G401.6 (cell line): ENCODE measurements around the gene DNASE1L2.
"Not testable (repeated sequence)": the region's sequence is repeated elsewhere in the genome, so short reads cannot be mapped to it uniquely, and the experiment has no call there.

Source experiments
- FAIRE-seq: peaks from 2 replicates; lab custom pipeline; 2012; peaks lifted over from hg19 to GRCh38; lab: Jason Lieb, UNC

Gene DNASE1L2

GRCh38 chr16:2240331-2240730 is 4.1 kb downstream of the DNASE1L2 start:
- not testable (repeated sequence) for FAIRE-seq

DNA sequence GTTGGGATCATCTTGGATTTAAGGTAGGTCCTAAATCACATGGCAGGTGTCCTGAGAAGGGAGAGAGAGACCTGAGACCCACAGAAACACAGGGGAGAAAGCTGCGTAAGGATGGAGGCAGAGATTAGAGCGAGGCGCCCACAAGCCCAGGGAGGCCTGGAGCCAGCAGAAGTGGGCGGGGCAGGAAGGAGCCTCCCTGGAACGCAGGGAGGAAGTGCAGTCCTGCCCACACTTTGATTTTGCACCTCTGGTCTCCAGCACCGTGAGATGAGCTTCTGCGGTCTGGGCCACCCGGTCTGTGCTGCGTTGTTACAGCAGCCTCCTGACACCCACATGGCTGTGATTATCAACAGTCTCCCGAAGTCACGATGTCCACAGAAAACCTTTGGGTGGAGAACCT is 6.4 kb downstream of the DNASE1L2 start:
- no peak for FAIRE-seq

DNA sequence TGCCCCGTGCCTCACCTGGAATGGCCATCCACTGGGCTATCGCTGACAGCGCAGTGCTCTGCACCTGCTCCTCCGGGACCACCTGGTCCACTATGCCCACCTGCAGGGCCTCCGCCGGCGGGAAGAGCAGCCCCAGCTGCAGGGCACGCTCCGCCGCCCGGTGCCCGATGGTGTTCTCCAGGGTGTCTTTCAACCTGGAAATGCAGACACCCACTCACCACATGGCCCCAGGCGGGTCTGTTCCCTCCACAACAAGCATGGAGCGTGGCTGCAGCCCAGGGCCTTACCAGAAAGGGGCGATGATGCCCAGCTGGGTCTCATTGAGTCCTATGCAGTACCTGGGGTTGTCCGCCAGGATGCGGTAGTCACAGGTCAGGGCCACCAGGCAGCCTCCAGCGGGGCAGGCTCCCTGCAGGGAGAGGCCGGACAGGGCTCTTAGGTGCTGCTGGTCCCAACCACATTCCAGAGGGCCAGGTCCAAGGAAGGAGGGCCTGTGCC is 6.8 kb downstream of the DNASE1L2 start:
- no peak for FAIRE-seq

DNA sequence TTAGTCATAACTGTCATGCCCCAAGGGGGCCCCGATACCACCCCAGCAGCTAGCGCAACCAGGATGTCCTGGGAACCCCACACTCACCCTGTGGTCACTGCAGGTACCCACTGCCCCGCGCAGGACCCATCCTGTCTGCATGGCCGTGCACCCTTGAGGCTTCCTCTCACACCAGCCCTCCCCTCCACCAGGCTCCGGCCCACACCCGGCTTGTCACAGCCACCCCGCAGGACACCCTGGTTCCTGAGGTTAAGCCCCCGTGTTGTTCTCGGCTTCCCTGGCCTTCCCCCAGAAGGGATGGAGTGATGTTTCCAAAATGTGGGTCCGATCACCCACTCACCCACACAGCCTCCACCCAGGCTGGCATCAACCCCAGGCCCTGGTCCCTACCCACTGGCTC is 7.5 kb downstream of the DNASE1L2 start:
- FAIRE-seq = no peak

- no peak for FAIRE-seq
These were observed 8.1 kb downstream of the DNASE1L2 start for GRCh38 chr16:2244301-2244700.

DNA sequence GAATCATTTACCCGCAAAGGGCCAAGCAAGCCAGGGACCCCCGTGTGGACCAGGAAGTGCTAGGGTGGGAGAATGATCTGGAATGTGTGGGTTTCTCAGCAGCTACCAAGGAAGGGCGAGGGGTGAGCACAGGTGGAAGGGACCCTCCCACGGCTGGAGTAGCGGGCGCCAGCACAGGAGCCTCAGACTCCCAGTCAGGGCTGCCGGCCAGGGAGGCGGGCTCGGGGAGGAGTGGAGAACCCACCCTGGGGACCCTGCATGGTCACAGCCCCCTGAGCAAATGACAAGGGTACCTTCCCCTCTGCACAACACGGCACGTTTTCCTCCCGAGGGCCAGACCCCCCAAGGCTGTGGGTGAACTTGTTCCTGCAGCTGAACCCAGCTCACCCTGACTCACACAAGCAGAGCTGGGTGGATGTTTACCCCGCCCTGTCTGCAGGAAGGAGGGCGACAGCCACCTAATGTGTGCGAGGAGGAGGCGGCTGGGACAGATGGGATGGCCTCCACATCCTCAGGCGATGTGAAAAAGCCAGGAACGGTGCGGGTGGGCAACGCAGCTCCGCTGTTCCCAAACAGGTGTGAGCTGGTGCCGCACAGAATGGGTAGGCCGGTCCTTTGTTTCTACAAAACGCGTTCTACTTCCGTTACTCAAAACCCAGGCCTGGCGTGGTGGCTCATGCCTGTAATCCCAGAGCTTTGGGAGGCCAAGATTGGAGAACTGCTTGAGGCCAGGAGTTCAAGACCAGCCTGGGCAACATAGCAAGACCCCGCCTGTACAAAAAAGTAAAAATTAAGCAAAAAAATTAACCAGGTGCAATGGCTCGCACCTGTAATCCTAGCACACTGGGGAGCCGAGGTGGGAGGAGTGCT is 8.9 kb downstream of the DNASE1L2 start:
- FAIRE-seq = no peak

GRCh38 chr16:2246301-2246885 is 10.1 kb downstream of the DNASE1L2 start:
- no peak for FAIRE-seq

GRCh38 chr16:2250652-2251295 is 14.5 kb downstream of the DNASE1L2 start:
- no peak for FAIRE-seq

GRCh38 chr16:2251296-2252111 is 15.3 kb downstream of the DNASE1L2 start, which contains the start of gene ECI1:
Gene ECI1, minus strand, starts transcription at chr16:2251587. Its CDS starts 21 bp downstream, at chr16:2251566.
- peak; percentile 98 for FAIRE-seq

DNA sequence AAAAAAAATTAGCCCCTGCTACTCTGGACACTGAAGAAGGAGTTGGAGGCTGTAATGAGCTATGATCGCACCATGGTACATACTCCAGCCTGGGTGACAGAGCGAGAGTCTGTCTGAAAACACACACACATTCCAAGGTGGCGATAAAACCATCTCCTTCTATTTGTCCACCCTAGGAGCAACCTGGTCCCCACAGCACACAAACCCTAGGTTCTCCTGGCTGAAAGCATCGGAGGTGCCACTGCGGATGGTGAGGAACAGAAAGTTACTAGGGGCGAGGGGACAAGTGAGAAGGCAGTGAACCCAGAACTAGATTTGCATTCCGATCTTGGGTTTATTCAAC is 16.5 kb downstream of the DNASE1L2 start:
- FAIRE-seq = peak; percentile 69

- no peak for FAIRE-seq
These were observed 17.0 kb downstream of the DNASE1L2 start for GRCh38 chr16:2253293-2253692.

DNA sequence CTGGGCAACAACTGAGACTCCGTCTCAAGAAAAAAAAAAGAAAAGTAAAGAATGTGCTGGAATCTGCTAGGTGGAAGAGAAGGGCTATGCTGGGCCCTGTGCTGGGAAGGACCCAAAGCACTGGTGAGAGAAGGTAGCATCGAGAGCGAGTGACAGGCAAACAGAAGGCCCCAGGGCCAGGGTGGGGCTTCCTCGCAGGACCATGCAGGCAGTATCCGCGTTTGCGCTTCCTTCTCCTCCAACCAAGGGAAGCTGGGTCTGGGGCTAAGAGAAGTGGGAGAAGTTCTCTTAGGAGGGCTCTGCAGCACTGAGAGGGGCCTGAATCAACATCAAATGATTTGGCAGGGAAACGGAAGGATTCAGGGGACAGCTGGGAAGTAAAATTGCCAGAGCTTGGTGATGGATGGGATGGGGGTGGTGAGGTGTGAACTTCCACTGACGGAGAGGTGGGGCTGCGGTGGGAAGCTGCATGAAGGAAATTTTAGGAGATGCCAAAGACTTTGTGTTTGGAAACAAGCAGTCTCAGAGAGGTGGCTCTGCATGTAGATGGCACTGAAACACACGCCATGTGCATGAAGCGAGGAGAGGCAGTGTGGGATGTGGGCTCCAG is 20.4 kb downstream of the DNASE1L2 start:
- no peak for FAIRE-seq

DNA sequence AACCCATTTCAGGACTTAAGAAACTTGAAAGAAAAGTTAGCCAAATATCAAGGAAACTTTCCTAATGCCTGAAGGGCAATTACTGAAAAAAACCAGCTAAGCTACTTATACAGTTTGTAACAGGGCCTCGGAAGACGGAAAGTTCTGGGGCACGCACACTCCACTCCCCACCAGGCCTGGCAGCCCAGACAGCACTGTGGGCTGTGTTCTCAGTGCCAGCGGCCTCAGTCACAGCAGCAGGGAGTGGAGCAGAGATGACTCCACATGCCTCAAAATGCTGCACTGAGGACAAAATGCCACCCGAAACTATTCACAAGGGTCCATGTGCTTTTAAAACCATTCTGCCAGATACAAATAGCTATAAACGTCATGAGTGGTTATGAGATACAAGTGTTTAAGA is 21.5 kb downstream of the DNASE1L2 start:
- no peak for FAIRE-seq

DNA sequence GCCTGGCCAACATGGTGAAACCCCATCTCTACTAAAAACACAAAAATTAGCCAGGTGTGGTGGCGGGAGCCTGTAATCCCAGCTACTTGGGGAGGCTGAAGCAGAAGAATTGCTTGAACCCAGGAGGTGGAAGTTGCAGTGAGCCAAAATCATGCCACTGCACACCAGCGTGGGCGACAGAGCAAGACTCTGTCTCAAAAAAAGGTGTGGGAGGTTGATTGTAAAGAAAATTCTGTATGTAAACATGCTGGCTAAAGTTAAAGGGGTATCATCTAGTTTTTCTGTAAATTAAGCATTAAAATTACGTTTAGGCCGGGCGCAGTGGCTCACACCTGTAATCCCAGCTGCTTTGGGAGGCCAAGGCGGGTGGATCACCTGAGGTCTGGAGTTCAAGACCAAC is 22.3 kb downstream of the DNASE1L2 start:
- FAIRE-seq = not testable (repeated sequence)

GRCh38 chr16:2260250-2260649 is 24.0 kb downstream of the DNASE1L2 start:
- FAIRE-seq = no peak

DNA sequence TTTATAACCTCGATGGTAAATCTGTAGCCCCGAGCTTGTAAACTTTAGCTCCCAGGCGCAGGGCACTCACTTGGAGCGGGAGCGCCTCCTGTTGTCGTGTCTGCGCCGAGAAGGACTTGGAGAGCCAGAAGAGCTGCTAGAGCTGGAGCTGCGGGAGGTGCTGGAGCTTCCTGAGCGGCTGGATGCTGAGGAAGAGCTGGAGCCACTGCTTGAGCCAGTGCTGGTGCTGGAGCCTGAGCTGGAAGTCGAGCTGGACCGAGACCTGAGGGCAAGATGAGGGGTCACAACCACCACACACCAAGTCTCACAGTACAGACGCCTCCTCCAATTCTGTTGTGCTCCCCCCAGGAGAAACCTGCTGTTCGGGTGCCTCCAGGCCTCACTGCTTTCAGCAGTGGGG is 26.8 kb downstream of the DNASE1L2 start:
- FAIRE-seq = not testable (repeated sequence)

- FAIRE-seq = not testable (repeated sequence)
These were observed 30.6 kb downstream of the DNASE1L2 start for GRCh38 chr16:2266887-2267286.

- FAIRE-seq = not testable (repeated sequence)
These were observed 31.3 kb downstream of the DNASE1L2 start for GRCh38 chr16:2267505-2267912.

GRCh38 chr16:2267913-2268666 is 31.8 kb downstream of the DNASE1L2 start, which contains the start of gene RNPS1:
Gene RNPS1, minus strand, starts transcription at chr16:2268126. Its CDS starts 3,483 bp downstream, at chr16:2264643.
- FAIRE-seq = peak; percentile 27

DNA sequence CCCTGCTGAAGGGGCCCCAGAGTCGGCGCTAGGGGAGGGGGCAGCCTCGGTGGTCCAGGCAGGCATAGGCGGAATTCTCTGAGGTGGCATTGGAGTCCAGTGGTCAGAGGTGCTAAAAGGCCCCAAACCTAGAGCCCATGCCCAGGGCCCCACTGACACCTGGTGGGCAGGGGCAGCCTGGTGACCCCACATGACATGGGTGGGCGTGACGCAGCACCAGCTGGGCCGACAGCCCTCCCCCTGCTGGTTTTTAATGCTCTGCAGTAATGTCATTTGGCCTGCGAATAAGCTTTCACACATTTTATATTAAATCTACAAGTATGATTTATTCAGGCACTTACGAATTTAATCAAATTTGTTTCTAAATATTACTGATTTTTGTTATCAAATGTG is 33.8 kb downstream of the DNASE1L2 start:
- no peak for FAIRE-seq
